Keratinocyte (primary cell): ENCODE results near the gene RAB43. TPM values are rescaled to one million over a fixed set of nuclear protein-coding genes. Genes with fewer than 3 reads are reported as not detected.

Source experiments
- DNase-seq: peaks from one replicate; pipeline ENCODE4 v3.0.0-alpha.2; 2011; ENCODE audit warnings: low read depth, missing footprints, low spot score
- FAIRE-seq: peaks from 2 replicates; lab custom pipeline; 2011; peaks lifted over from hg19 to GRCh38; lab: Jason Lieb, UNC
- H2AFZ ChIP-seq: 2 replicates; pipeline ENCODE4 v1.6.0; 2012; ENCODE audit warnings: low read length, control low read depth, inconsistent platforms; ENCODE audit not compliant: control insufficient read depth
- H3K27ac ChIP-seq: 2 replicates; pipeline ENCODE4 v1.5.1; 2011; ENCODE audit warnings: low read length; ENCODE audit not compliant: control insufficient read depth, insufficient read depth
- H3K27me3 ChIP-seq: 3 replicates; pipeline ENCODE4 v1.6.0; 2011; ENCODE audit warnings: low read length; ENCODE audit not compliant: control insufficient read depth, insufficient read depth; ENCODE audit errors: extremely low read depth
- H3K36me3 ChIP-seq, 2 experiments: 2 replicates in 1 of 2; 3 replicates in 1 of 2; pipeline ENCODE4 v1.5.1; 2011; ENCODE audit warnings: low read length in 2 of 2, mild to moderate bottlenecking in 1 of 2; ENCODE audit not compliant: control insufficient read depth in 2 of 2, insufficient read depth in 2 of 2; ENCODE audit errors: extremely low read depth in 1 of 2
- H3K4me1 ChIP-seq: 3 replicates; pipeline ENCODE4 v1.5.1; 2011; ENCODE audit warnings: low read length; ENCODE audit not compliant: control insufficient read depth, insufficient read depth; ENCODE audit errors: extremely low read depth
- H3K4me2 ChIP-seq: 3 replicates; pipeline ENCODE4 v1.6.0; 2011; ENCODE audit warnings: low read depth, low read length; ENCODE audit not compliant: control insufficient read depth, insufficient read depth; ENCODE audit errors: extremely low read depth
- H3K4me3 ChIP-seq, 3 experiments: fragments of 200-600 bp in 1 of 3; sonication (generic) in 1 of 3; 2 replicates in 2 of 3; 3 replicates in 1 of 3; pipeline ENCODE4 v1.5.1; 2011 to 2016; ENCODE audit warnings: low read length in 3 of 3, mild to moderate bottlenecking in 3 of 3, control low read depth in 2 of 3, inconsistent platforms in 1 of 3, low read depth in 1 of 3, mixed read lengths in 1 of 3, mixed run types in 1 of 3, moderate library complexity in 1 of 3; ENCODE audit not compliant: control insufficient read depth in 2 of 3, insufficient read depth in 2 of 3; ENCODE audit errors: extremely low read depth in 1 of 3
- H3K79me2 ChIP-seq: 2 replicates; pipeline ENCODE4 v1.6.0; 2012; ENCODE audit warnings: low read length; ENCODE audit not compliant: control insufficient read depth, insufficient read depth
- H3K9ac ChIP-seq: 3 replicates; pipeline ENCODE4 v1.6.0; 2011; ENCODE audit warnings: low read length; ENCODE audit not compliant: control insufficient read depth, insufficient read depth; ENCODE audit errors: extremely low read depth
- H3K9me1 ChIP-seq: 3 replicates; pipeline ENCODE4 v1.6.0; 2011; ENCODE audit warnings: low read length; ENCODE audit not compliant: control insufficient read depth, insufficient read depth; ENCODE audit errors: extremely low read depth
- H3K9me3 ChIP-seq: 2 replicates; pipeline ENCODE4 v1.5.1; 2012; ENCODE audit warnings: low read depth, low read length; ENCODE audit not compliant: control insufficient read depth
- H4K20me1 ChIP-seq: 3 replicates; pipeline ENCODE4 v1.6.0; 2011; ENCODE audit warnings: low read length; ENCODE audit not compliant: control insufficient read depth, insufficient read depth; ENCODE audit errors: extremely low read depth
- EZH2 ChIP-seq: IDR thresholded peaks from one replicate; pipeline ENCODE4 v1.6.1; 2012; ENCODE audit warnings: inconsistent platforms, mild to moderate bottlenecking, low read length, moderate library complexity
- dilution Hi-C: fragments of 300-500 bp; cut with MboI; formaldehyde crosslinking; loops from one replicate; pipeline ENCODE4 v1.7.0; 2020; ENCODE audit warnings: low sequenced_read_pairs; ENCODE audit not compliant: extremely low pct_ligation_motif_present
- polyA plus RNA-seq, 5 experiments: library from polyadenylated mRNA; depleted of rRNA in 3 of 5; stranded (reverse) in 3 of 5; stranded (forward) in 1 of 5; unstranded in 1 of 5; fragments of >200 nt; gene quantifications; 1 replicate in 1 of 5; 2 replicates in 3 of 5; 3 replicates in 1 of 5; pipeline versions ENCODE4 v1.2.1 to v1.2.3, GENCODE V29; 2011 to 2012; ENCODE audit warnings: missing spikeins in 2 of 5, low read depth in 1 of 5, low replicate concordance in 1 of 5
- TF ChIP-seq, protein P1 (sequence below), 3 experiments: IDR thresholded peaks in 1 of 3; conservative IDR thresholded peaks in 1 of 3; optimal IDR thresholded peaks in 1 of 3; 2 replicates in 2 of 3; 3 replicates in 1 of 3; pipeline versions ENCODE3 to v1.5.1; 2011; ENCODE audit warnings: low read length in 3 of 3, mild to moderate bottlenecking in 3 of 3, moderate library complexity in 2 of 3, control low read depth in 1 of 3, inconsistent platforms in 1 of 3; ENCODE audit not compliant: insufficient read depth in 2 of 3; ENCODE audit errors: extremely low read depth in 1 of 3

Gene RAB43
- polyA plus RNA-seq, 1 donor (not counting 4 experiments of a cell fraction or from before 2014, with no cell fraction given) = 8.1 TPM

- no peaks in the 10 kb centered on the region for H3K4me1 ChIP-seq
- DNase-seq (no peak), FAIRE-seq (no peak)
- H3K79me2 ChIP-seq = no peaks in the 10 kb centered on the region
- H3K27me3 ChIP-seq = no peaks in the 10 kb centered on the region
- H3K9me1 ChIP-seq = no peaks in the 10 kb centered on the region
- H3K27ac ChIP-seq = no peak overlapping the region
- H3K36me3 ChIP-seq = peaks cover 20 to 33% of the 10 kb centered on the region in 2 experiments
- no peak overlapping the region for H2AFZ ChIP-seq
- TF ChIP-seq, protein P1, sequence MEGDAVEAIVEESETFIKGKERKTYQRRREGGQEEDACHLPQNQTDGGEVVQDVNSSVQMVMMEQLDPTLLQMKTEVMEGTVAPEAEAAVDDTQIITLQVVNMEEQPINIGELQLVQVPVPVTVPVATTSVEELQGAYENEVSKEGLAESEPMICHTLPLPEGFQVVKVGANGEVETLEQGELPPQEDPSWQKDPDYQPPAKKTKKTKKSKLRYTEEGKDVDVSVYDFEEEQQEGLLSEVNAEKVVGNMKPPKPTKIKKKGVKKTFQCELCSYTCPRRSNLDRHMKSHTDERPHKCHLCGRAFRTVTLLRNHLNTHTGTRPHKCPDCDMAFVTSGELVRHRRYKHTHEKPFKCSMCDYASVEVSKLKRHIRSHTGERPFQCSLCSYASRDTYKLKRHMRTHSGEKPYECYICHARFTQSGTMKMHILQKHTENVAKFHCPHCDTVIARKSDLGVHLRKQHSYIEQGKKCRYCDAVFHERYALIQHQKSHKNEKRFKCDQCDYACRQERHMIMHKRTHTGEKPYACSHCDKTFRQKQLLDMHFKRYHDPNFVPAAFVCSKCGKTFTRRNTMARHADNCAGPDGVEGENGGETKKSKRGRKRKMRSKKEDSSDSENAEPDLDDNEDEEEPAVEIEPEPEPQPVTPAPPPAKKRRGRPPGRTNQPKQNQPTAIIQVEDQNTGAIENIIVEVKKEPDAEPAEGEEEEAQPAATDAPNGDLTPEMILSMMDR (optimal IDR thresholded peaks at IDR 0.05 in 1 of 3, IDR thresholded peaks at IDR 0.05 in 1 of 3, conservative IDR thresholded peaks at IDR 0.05 in 1 of 3; ENCODE audit: extremely low read depth in 1 of 3, insufficient read depth in 2 of 3, low read length in 3 of 3) = no peak
- no peak for TF ChIP-seq EZH2
- no peak overlapping the region for H3K4me2 ChIP-seq
- H4K20me1 ChIP-seq = no peaks in the 10 kb centered on the region
- no peak overlapping the region for H3K4me3 ChIP-seq
- no peak overlapping the region for H3K9ac ChIP-seq
- H3K9me3 ChIP-seq = no peaks in the 10 kb centered on the region
- dilution Hi-C loops = no loop called here
Observed at GRCh38 chr3:129132097-129132866, 10.7 kb upstream of the RAB43 start.

GRCh38 chr3:129131465-129132088, 10.0 kb upstream of the RAB43 start:
- no peaks in the 10 kb centered on the region for H3K79me2 ChIP-seq
- H3K9me1 ChIP-seq = no peaks in the 10 kb centered on the region
- H3K27me3 ChIP-seq = no peaks in the 10 kb centered on the region
- dilution Hi-C loops = no loop called here
- no peak for FAIRE-seq
- no peak overlapping the region for H3K27ac ChIP-seq
- H4K20me1 ChIP-seq = no peaks in the 10 kb centered on the region
- peaks cover 22 to 33% of the 10 kb centered on the region in 2 experiments for H3K36me3 ChIP-seq
- no peaks in the 10 kb centered on the region for H3K4me1 ChIP-seq
- no peak overlapping the region for H3K4me2 ChIP-seq
- no peak overlapping the region for H2AFZ ChIP-seq
- H3K4me3 ChIP-seq = no peak overlapping the region
- H3K9ac ChIP-seq = no peak overlapping the region
- DNase-seq = no peak
- TF ChIP-seq, protein P1 (optimal IDR thresholded peaks at IDR 0.05 in 1 of 3, IDR thresholded peaks at IDR 0.05 in 1 of 3, conservative IDR thresholded peaks at IDR 0.05 in 1 of 3; ENCODE audit: extremely low read depth in 1 of 3, insufficient read depth in 2 of 3, low read length in 3 of 3) = no peak
- no peak for TF ChIP-seq EZH2
- no peaks in the 10 kb centered on the region for H3K9me3 ChIP-seq
